HepG2 (cell line): ENCODE measurements around the gene PTCRA. TPM values are rescaled to one million over a fixed set of nuclear protein-coding genes. Genes with fewer than 3 reads are reported as not detected.

Experiments used
- ATAD3A ChIP-seq: sonication (generic); formaldehyde crosslinking; IDR thresholded peaks from 2 replicates; pipeline ENCODE4 v1.4.0; 2020; ENCODE audit warnings: missing genetic modification reagents
- BCL6 ChIP-seq: IDR thresholded peaks from 2 replicates; pipeline ENCODE4 v1.6.1; 2016; ENCODE audit warnings: missing genetic modification reagents, missing compliant biosample characterization
- CCAR2 ChIP-seq: fragments of 200-400 bp; formaldehyde crosslinking; optimal IDR thresholded peaks from 2 replicates; pipeline ENCODE3; 2018; ENCODE audit warnings: low read depth, mild to moderate bottlenecking, low read length, moderate library complexity
- EHMT2 ChIP-seq: fragments of 200-600 bp; sonication (generic); IDR thresholded peaks from 2 replicates; pipeline ENCODE4 v1.7.0; 2017; ENCODE audit warnings: antibody characterized with exemption, low read depth, low read length, borderline replicate concordance
- ELF1 ChIP-seq: sonication (generic); formaldehyde crosslinking; IDR thresholded peaks from 2 replicates; pipeline ENCODE4 v1.4.0; 2020; ENCODE audit warnings: missing genetic modification reagents
- HDAC2 ChIP-seq: sonication (generic); formaldehyde crosslinking; IDR thresholded peaks from 2 replicates; pipeline ENCODE4 v1.4.0; 2020; ENCODE audit warnings: missing genetic modification reagents
- IKZF1 ChIP-seq: fragments of 450-650 bp; IDR thresholded peaks from 2 replicates; pipeline ENCODE4 v1.7.1; 2016
- IRX3 ChIP-seq: sonication (generic); formaldehyde crosslinking; IDR thresholded peaks from 2 replicates; pipeline ENCODE4 v1.8.1; 2023; ENCODE audit warnings: mild to moderate bottlenecking, low read depth, missing genetic modification reagents, borderline replicate concordance
- KDM5A ChIP-seq: fragments of 200-600 bp; sonication (generic); IDR thresholded peaks from 2 replicates; pipeline ENCODE4 v1.7.0; 2018; ENCODE audit warnings: antibody characterized with exemption, mild to moderate bottlenecking, low read length, borderline replicate concordance
- KLF15 ChIP-seq: sonication (generic); formaldehyde crosslinking; IDR thresholded peaks from 2 replicates; pipeline ENCODE4 v1.8.1; 2023; ENCODE audit warnings: borderline replicate concordance, mild to moderate bottlenecking, inconsistent platforms, missing genetic modification reagents, mixed read lengths
- MEF2D ChIP-seq: sonication (generic); formaldehyde crosslinking; IDR thresholded peaks from 2 replicates; pipeline ENCODE4 v1.5.1; 2020; ENCODE audit warnings: mild to moderate bottlenecking, missing genetic modification reagents
- NFE2L1 ChIP-seq: sonication (generic); formaldehyde crosslinking; IDR thresholded peaks from 2 replicates; pipeline ENCODE4 v1.4.0; 2020; ENCODE audit warnings: missing genetic modification reagents, mild to moderate bottlenecking, borderline replicate concordance
- RFX5 ChIP-seq: IDR thresholded peaks from 2 replicates; pipeline ENCODE4 v1.6.1; 2011; ENCODE audit warnings: low read depth, low read length, improper control_type of control experiment
- SRSF4 ChIP-seq: fragments of 200-400 bp; formaldehyde crosslinking; IDR thresholded peaks from one replicate; pipeline ENCODE4 v1.6.1; 2018; ENCODE audit warnings: mild to moderate bottlenecking, low read depth, low read length, moderate library complexity; ENCODE audit not compliant: poor library complexity, severe bottlenecking
- TBL1XR1 ChIP-seq: fragments of 150-350 bp; IDR thresholded peaks from 2 replicates; pipeline ENCODE4 v1.6.1; 2014; ENCODE audit warnings: borderline replicate concordance, low read length; ENCODE audit not compliant: partially characterized antibody
- ZKSCAN8 ChIP-seq: IDR thresholded peaks from 2 replicates; pipeline ENCODE4 v1.6.1; 2016; ENCODE audit warnings: borderline replicate concordance, missing genetic modification reagents, missing compliant biosample characterization
- ZNF143 ChIP-seq: sonication (generic); formaldehyde crosslinking; IDR thresholded peaks from 2 replicates; pipeline ENCODE4 v1.4.0; 2020; ENCODE audit warnings: missing genetic modification reagents
- ZNF232 ChIP-seq: sonication (generic); formaldehyde crosslinking; IDR thresholded peaks from 2 replicates; pipeline ENCODE4 v1.4.0; 2020; ENCODE audit warnings: missing genetic modification reagents, borderline replicate concordance
- ZNF292 ChIP-seq: sonication (generic); formaldehyde crosslinking; IDR thresholded peaks from 2 replicates; pipeline ENCODE4 v1.8.1; 2022; ENCODE audit warnings: mild to moderate bottlenecking, low read depth, missing genetic modification reagents, borderline replicate concordance
- ZNF777 ChIP-seq: sonication (generic); formaldehyde crosslinking; IDR thresholded peaks from 2 replicates; pipeline ENCODE4 v1.4.0; 2020; ENCODE audit warnings: missing genetic modification reagents
- ZNF878 ChIP-seq: sonication (generic); formaldehyde crosslinking; IDR thresholded peaks from 2 replicates; pipeline ENCODE4 v1.8.1; 2023; ENCODE audit warnings: mild to moderate bottlenecking, missing genetic modification reagents, moderate library complexity
- polyA plus RNA-seq, 8 experiments: library from polyadenylated mRNA; depleted of rRNA in 3 of 8; stranded (reverse) in 7 of 8; unstranded in 1 of 8; fragments of >200 nt; fragmentation: Illumina TruSeq in 4 of 8; extraction: Trizol in 4 of 8; gene quantifications; 2 replicates each; pipeline versions ENCODE4 v1.2.1 to v1.2.3, GENCODE V29; 2011 to 2016; ENCODE audit warnings: low read depth in 4 of 8, missing spikeins in 1 of 8, mixed read lengths in 1 of 8; ENCODE audit not compliant: insufficient read depth in 1 of 8
- total RNA-seq, 5 experiments: library from RNA; depleted of rRNA; stranded (reverse); fragments of >200 nt; fragmentation: Illumina TruSeq; extraction: Trizol; gene quantifications; 2 replicates each; pipeline ENCODE4 v1.2.3, GENCODE V29; 2016; ENCODE audit warnings: low read depth in 1 of 5
- TF ChIP-seq, protein P1 (sequence below): sonication (generic); formaldehyde crosslinking; IDR thresholded peaks from 2 replicates; pipeline ENCODE4 v1.4.0; 2020; ENCODE audit warnings: missing genetic modification reagents
- TF ChIP-seq, protein P2 (sequence below): sonication (generic); formaldehyde crosslinking; IDR thresholded peaks from 2 replicates; pipeline ENCODE4 v1.5.0; 2020; ENCODE audit warnings: mild to moderate bottlenecking, missing genetic modification reagents
- TF ChIP-seq, protein P3 (sequence below): sonication (generic); formaldehyde crosslinking; IDR thresholded peaks from 2 replicates; pipeline ENCODE4 v1.8.1; 2023; ENCODE audit warnings: missing genetic modification reagents, mild to moderate bottlenecking, borderline replicate concordance
- TF ChIP-seq, protein P4 (sequence below): sonication (generic); formaldehyde crosslinking; IDR thresholded peaks from 2 replicates; pipeline ENCODE4 v1.4.0; 2020; ENCODE audit warnings: mild to moderate bottlenecking, missing genetic modification reagents

The PTCRA gene
- total and polyA plus RNA-seq, 2 of the 13 experiments (the other 11 are each of a cell fraction or from before 2014, with no cell fraction given), result not detected

DNA sequence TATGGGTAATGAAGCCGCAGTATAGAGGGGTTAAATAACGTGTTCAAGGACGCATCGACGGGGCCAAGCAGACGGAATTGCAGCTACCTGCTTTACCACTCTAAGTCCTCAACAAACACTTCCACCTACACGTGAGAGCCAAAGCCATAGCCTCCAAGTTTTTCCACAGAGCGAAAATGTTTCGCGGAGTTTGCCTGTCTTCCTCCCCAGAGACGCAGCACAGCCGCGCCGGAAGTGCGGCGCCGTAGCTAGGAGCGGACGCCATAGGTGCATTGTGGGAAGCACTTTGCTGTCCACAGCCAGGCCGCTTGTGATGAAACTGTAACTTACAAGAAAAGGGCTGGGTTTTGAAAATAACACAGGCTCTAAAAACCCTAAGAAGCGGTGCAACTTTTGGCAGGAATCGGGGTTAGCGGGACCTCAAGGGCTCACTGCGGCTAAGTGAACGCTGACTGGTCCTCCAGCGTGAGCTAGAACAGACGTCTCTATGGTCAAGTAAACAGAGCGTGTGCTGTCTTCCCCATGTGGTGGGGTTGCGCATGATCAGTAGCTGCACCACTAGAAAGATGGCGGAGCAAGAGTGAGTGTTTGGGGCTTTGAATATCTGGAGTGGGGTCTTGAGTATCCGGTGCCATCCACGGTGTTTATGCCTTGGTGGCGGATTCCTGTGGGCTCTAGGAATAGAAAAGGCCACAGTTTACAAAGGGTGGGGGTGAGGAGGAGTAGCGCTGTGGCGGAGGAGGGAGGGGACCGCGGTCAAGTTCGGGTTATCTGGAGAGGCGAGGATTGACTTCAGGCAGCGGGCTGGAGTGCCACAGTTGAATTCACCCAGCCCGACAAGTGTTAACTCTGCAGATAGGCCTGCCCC lies 36.2 kb upstream of the PTCRA start, which contains the start of gene RPL7L1 (continued):
- TF ChIP-seq, protein P1, sequence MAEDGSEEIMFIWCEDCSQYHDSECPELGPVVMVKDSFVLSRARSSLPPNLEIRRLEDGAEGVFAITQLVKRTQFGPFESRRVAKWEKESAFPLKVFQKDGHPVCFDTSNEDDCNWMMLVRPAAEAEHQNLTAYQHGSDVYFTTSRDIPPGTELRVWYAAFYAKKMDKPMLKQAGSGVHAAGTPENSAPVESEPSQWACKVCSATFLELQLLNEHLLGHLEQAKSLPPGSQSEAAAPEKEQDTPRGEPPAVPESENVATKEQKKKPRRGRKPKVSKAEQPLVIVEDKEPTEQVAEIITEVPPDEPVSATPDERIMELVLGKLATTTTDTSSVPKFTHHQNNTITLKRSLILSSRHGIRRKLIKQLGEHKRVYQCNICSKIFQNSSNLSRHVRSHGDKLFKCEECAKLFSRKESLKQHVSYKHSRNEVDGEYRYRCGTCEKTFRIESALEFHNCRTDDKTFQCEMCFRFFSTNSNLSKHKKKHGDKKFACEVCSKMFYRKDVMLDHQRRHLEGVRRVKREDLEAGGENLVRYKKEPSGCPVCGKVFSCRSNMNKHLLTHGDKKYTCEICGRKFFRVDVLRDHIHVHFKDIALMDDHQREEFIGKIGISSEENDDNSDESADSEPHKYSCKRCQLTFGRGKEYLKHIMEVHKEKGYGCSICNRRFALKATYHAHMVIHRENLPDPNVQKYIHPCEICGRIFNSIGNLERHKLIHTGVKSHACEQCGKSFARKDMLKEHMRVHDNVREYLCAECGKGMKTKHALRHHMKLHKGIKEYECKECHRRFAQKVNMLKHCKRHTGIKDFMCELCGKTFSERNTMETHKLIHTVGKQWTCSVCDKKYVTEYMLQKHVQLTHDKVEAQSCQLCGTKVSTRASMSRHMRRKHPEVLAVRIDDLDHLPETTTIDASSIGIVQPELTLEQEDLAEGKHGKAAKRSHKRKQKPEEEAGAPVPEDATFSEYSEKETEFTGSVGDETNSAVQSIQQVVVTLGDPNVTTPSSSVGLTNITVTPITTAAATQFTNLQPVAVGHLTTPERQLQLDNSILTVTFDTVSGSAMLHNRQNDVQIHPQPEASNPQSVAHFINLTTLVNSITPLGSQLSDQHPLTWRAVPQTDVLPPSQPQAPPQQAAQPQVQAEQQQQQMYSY (CRISPR knock-in tag), result no peak
- TF ChIP-seq RFX5, result peak; percentile 24; the same call in 1 of the 2 replicates
- peak; percentile 78 for TF ChIP-seq ZNF878 (CRISPR knock-in tag)
- TF ChIP-seq, protein P2, sequence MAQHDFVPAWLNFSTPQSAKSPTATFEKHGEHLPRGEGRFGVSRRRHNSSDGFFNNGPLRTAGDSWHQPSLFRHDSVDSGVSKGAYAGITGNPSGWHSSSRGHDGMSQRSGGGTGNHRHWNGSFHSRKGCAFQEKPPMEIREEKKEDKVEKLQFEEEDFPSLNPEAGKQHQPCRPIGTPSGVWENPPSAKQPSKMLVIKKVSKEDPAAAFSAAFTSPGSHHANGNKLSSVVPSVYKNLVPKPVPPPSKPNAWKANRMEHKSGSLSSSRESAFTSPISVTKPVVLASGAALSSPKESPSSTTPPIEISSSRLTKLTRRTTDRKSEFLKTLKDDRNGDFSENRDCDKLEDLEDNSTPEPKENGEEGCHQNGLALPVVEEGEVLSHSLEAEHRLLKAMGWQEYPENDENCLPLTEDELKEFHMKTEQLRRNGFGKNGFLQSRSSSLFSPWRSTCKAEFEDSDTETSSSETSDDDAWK (CRISPR knock-in tag), result no peak
- no peak for TF ChIP-seq EHMT2
- peak; percentile 87 for TF ChIP-seq KDM5A
- peak; percentile 17; the same call in 1 of the 2 replicates for TF ChIP-seq BCL6 (CRISPR knock-in tag)
- no peak for TF ChIP-seq KLF15 (CRISPR knock-in tag)
- 0 out of 2 replicates have a peak, but pooled peaks have one; percentile 11 for TF ChIP-seq NFE2L1 (CRISPR knock-in tag)
- no peak for TF ChIP-seq CCAR2
- TF ChIP-seq, protein P3, sequence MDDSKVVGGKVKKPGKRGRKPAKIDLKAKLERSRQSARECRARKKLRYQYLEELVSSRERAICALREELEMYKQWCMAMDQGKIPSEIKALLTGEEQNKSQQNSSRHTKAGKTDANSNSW (CRISPR knock-in tag), result peak; percentile 62; the same call in 1 of the 2 replicates
- TF ChIP-seq TBL1XR1, result no peak
- no peak for TF ChIP-seq SRSF4
- TF ChIP-seq ZNF292 (CRISPR knock-in tag), result peak; percentile 21; the same call in 1 of the 2 replicates
- peak; percentile 68; the same call in 1 of the 2 replicates for TF ChIP-seq HDAC2 (CRISPR knock-in tag)
- peak; percentile 92 for TF ChIP-seq ELF1 (CRISPR knock-in tag)
- peak; percentile 30; the same call in 1 of the 2 replicates for TF ChIP-seq ZNF232 (CRISPR knock-in tag)
- TF ChIP-seq, protein P4, sequence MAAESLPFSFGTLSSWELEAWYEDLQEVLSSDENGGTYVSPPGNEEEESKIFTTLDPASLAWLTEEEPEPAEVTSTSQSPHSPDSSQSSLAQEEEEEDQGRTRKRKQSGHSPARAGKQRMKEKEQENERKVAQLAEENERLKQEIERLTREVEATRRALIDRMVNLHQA (CRISPR knock-in tag), result no peak
- TF ChIP-seq IRX3 (CRISPR knock-in tag), result no peak
- TF ChIP-seq IKZF1, result no peak
- peak; percentile 41; the same call in 1 of the 2 replicates for TF ChIP-seq ZKSCAN8
- peak; percentile 88 for TF ChIP-seq MEF2D
- peak; percentile 87 for TF ChIP-seq ZNF777 (CRISPR knock-in tag)
- TF ChIP-seq ATAD3A (CRISPR knock-in tag), result no peak
- peak; percentile 92 for TF ChIP-seq ZNF143
